Muscle of back (tissue), 13 donors: ENCODE data around the gene CCNY. TPM values are rescaled to one million over a fixed set of nuclear protein-coding genes. Genes with fewer than 3 reads are reported as not detected.
"Not testable (repeated sequence)": the region's sequence is repeated elsewhere in the genome, so short reads cannot be mapped to it uniquely, and the experiment has no call there.

Source experiments
- DNase-seq, 3 donors: peaks; one replicate each; pipeline versions ENCODE4 v3.0.0 to v3.0.0-alpha.2; 2013
- long read RNA-seq, 9 donors: transcript quantifications; one replicate each; lab custom pipeline, GENCODE V29; 2026
- polyA plus RNA-seq, 10 donors: library from polyadenylated mRNA; unstranded; fragments of 120-200 nt; gene quantifications; one replicate each; pipeline ENCODE4 v1.2.1, GENCODE V29; 2013; ENCODE audit not compliant: insufficient read length in 10 of 10

Gene CCNY
- 100 to 1,000 TPM in 3 of 10 donors, 10 to 100 TPM in 7; 79.1 to 108 (median 95.8) TPM for polyA plus RNA-seq
- long read RNA-seq, donor 1, transcript CCNY-203 (10 exons, 3,960 nt) = major isoform, 16 of 16 reads
- long read RNA-seq, donor 1, partial matches to known transcripts = 0 of 16 reads
- long read RNA-seq, donor 1, other reads (novel, unspliced or antisense) = 0 of 16 reads
- long read RNA-seq, donor 2, transcript CCNY-203 (10 exons, 3,960 nt) = major isoform, 12 of 12 reads
- long read RNA-seq, donor 2, partial matches to known transcripts = 0 of 12 reads
- long read RNA-seq, donor 2, other reads (novel, unspliced or antisense) = 0 of 12 reads
- long read RNA-seq, donor 3 = 0 reads
- long read RNA-seq, donor 4, partial matches to known transcripts = 0 of 3 reads
- long read RNA-seq, donor 4, other reads (novel, unspliced or antisense) = 0 of 3 reads
- long read RNA-seq, donor 5, transcript CCNY-203 (10 exons, 3,960 nt) = major isoform, 34 of 39 reads
- long read RNA-seq, donor 5, partial matches to known transcripts = 5 of 39 reads
- long read RNA-seq, donor 5, other reads (novel, unspliced or antisense) = 0 of 39 reads
- long read RNA-seq, donor 6, transcript CCNY-203 (10 exons, 3,960 nt) = major isoform, 12 of 12 reads
- long read RNA-seq, donor 6, partial matches to known transcripts = 0 of 12 reads
- long read RNA-seq, donor 6, other reads (novel, unspliced or antisense) = 0 of 12 reads
- long read RNA-seq, donor 7, transcript CCNY-203 (10 exons, 3,960 nt) = major isoform, 16 of 28 reads
- long read RNA-seq, donor 7, partial matches to known transcripts = 12 of 28 reads
- long read RNA-seq, donor 7, other reads (novel, unspliced or antisense) = 0 of 28 reads
- long read RNA-seq, donor 8, transcript CCNY-203 (10 exons, 3,960 nt) = major isoform, 11 of 38 reads
- long read RNA-seq, donor 8, partial matches to known transcripts = 27 of 38 reads
- long read RNA-seq, donor 8, other reads (novel, unspliced or antisense) = 0 of 38 reads
- long read RNA-seq, donor 9, transcript CCNY-203 (10 exons, 3,960 nt) = major isoform, 6 of 6 reads
- long read RNA-seq, donor 9, partial matches to known transcripts = 0 of 6 reads
- long read RNA-seq, donor 9, other reads (novel, unspliced or antisense) = 0 of 6 reads

DNA sequence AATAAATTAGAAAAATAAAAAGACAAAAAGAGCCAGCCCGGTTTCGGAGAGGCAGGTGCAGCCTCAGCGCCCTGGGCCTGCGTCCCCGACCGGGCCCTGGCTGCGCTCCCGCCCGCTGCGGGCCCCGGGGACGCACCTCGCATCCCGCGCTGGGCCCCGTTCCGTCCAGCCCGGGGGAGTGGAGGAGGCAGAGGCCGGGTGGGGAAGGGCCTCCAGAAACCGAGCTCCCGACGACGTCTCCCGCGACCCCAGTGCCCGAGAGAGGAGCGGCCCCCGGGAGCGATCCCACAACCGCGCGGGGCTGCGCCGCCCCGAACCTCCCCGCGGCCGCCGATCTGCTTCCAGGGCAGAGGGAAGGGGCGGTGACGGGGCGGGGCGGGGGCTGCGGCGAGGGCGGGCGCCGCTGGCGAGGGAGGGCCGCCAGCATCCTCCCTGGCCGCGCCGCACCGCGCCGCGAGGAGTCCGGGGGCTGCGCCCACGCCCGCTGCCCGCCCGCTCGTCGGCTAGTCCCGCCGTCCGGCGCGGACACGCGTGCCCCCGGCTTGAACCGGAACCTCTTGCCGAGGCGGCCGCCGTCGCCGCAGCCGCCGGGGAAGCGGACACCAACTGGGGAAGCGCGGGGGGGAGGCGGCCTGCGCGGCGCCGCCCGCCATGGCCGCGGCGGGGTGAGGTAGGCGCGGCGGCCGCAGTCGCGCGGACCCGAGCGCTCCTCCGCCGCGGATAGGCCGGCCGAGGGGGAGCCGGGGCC is at the start of gene CCNY:
Gene CCNY, plus strand, starts transcription at position 426 of the 748 bp plus-strand sequence. CDS start 545 bp downstream, outside the sequence.
- DNase-seq = peak; percentile 74 to 91 (median 79)

DNA sequence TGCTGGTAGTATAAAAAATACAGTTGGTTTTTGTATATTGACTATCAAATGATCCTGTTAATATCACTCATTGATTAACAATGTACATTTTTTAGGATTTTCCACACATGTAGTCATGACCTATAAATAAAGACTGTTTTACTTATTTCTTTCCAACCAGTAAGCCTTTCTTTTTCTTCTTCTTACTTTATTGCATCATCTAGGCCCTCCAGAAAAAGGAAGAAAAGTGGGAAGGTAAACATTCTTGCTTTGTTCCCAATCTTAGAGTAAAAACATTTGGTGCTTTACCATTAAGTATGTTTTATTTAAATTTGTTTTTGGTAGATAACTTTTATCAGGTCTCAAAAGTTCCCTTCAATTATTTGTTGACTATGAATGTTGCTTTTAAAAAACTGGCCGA is 47.1 kb upstream of the CCNY start:
- no peak for DNase-seq

DNA sequence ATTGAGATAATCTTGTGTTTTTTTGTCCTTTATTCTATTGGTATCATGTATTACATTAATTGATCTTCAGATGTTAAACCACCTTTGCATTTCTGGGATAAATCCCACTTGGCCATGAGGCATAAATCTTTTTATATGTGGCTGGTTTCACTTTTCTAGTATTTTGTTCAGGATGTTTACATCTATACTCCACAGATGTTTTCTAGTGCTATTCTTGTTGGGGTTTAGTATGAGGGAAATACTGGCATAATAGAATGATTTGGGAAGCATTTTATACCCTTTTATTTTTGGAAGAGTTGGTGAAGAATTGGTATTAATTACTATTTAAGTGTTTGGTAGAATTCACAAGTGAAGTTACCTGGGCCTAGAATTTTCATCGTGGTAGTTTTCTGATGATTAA is 41.8 kb upstream of the CCNY start:
- DNase-seq = no peak

DNA sequence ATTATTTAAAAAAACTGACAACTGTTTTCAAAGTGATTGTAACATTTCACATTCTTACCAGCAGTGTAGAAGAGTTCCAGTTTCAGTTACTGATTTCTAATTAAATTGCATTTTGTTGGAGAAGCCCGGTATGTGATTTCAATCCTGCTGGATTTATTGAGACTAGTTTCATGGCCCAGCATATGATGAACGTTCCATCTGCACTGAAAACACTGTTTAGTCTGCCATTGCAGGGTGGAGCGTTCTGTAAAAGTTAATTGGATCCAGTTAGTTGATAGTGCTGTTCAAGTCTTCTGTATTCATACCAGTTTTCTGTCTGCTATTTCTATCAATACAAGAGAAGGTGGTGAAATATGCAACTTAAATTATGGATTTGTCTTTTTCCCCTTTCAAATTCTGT is 37.3 kb upstream of the CCNY start:
- peak in 1 of 3 donors; percentile 23 for DNase-seq

DNA sequence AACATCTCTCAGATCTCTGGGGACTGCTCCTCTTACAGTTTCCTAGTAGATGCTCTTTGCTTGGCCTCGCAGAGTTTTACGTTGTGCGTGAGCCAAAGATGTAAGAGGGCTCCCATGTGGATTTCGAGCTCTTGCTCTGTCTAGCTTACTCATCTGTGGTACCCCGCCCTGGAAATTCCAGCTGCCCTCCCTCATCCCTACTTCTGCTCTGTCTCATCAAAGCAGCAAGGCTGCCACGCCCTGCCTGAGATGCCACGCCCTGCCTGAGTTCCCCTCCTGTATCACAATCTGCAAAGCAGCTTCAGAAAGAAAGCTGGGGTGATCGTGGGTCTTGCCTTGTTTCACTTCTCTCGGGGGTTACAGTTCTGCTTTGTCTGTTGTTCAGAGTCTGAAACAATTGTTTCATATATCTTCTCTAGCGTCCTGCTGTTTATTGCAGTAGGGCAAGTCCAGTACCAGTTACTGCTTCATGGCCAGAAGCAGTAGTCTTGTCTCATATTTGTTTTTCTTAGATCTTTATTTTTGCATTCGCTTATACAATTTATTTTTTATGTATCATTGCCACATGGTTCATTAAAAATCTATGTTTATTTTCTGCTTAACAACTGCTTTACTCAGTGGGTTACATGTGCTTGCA is 36.1 kb upstream of the CCNY start:
- DNase-seq = peak; percentile 20 to 70 (median 50)

DNA sequence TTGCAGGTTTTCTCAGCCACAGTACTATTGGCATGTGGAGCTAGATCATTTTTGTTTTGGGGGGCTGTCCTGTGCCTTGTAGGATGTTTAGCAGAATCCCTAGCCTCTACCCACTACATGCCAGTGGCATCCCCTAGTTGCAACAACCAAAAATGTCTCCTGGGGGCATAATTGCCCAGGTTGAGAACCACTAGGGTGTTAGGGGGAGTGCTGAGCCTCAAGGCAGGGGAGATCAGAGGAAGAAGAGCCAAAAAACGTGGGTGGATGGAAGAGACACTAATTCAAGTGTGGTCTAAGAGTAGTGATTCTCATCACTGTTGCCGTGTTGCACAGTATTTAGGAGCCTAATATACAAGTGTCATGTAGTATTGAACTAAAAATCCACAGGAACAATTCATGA is 31.7 kb upstream of the CCNY start:
- no peak for DNase-seq

DNA sequence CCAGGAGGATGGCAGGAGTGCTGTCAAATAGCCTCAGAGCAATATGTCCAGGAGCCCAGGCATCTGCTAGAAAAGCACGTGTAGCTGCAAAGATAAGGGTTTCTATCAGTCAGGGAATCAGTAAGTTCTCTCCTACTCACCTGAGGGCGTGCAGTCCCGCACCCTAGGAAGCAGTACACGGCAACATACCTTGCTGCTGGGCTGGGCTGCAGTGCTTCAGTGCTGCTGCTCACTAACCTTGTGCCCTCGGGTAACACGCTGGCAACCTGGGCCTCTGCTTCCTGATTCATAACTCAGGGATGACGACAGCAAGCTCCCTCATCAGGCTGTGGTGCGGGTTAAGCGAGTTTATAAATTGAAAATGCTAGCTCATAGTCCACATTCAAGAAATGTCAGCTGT is 29.5 kb upstream of the CCNY start:
- no peak for DNase-seq

DNA sequence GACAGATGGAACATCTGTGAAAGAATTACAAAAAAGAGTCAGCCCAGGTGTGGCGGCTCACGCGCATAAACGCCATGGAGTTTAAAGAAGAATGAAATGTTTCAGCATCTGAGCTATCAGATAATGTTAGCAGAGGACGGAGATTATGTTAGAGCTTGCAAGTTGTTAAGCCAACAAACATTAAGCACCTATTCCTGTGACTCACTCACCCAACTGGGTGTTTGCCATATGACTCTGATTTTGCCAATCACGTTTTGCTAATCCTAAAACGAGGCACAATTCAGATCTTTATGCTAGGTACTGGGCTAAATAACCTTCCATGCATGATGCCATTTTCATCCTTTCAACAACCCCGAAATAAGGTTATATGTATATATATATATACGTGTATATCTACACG is 29.0 kb upstream of the CCNY start:
- no peak for DNase-seq

DNA sequence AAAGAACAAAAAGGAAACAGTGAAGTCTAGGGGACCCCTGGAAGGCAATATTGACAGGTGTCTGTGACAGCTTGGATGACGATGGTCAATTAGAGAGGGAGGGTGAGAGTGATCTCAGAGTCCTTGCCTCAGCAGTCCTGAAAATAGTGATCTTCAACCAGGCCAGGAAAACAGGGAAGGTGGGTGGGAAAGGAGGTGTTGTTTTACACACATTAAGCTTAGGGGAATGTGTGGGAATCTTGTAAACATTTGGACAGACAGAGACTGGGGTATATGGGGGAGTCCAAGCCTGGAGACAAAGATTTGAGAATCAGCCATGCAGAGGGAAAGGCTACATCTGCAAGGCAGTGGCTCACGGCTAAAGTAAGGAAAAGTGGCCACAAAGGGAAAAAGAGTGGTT is 27.5 kb upstream of the CCNY start:
- DNase-seq = no peak

DNA sequence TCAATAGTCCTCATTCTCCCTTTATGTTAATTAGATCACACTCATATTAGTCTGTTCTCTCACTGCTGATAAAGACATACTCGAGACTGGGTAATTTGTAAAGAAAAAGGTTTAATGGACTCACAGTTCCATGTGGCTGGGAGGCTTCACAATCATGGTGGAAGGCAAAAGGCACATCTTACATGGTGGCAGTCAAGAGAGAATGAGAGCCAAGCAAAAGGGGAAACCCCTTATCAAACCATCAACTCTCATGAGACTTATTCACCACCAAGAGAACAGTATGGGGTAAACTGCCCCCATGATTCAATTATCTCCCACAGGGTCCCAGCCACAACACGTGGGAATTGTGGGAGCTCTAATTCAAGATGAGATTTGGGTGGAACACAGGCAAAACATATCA is 22.2 kb upstream of the CCNY start:
- not testable (repeated sequence) for DNase-seq

DNA sequence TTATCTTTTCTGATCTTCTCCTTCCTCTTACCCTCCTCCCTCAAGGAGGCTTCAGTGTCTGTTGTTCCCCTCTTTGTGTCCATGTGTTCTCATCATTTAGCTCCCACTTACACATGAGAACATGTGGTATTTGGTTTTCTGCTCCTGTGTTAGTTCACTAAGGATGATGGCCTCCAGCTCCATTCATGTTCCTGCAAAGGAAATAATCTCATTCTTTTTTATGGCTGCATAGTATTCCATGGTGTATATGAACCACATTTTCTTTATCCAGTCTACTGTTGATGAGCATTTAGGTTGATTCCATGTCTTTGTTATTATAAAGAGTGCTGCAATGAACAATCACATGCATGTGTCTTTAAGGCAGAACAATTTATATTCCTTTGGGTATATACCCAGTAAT is 21.1 kb upstream of the CCNY start:
- not testable (repeated sequence) for DNase-seq

DNA sequence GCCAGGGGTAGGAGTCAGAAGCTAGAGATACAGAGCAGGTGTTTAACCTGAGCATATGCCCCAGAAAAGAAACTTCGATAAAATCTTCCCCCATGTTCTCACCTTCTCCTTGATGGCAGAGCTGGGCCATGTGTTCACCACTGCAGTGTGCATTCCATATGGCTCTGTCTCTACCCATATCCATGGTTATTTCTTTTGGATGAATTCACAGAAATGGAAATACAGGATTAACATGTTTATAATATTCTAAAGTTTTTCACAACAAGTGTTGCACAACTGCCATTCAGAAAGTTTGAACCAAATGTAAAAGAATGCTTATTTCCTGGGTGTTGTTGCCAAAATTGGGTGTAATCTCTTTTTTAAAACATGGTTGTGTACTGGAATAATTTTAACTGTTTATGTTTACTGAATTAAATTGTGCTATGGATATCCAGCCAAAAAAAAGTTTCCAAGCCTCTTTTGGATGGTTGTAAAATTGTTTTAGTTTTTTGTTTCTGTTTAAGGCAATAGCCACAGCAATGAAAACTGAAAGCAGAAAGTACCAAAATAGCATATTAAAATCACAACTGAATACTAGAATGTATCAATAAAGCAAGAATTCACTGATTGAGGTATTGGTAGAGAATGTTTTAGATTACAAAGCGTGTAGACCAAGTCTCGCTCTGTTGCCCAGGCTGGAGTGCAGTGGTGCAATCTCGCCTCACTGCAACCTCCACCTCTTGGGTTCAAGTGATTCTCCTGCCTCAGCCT is 19.9 kb upstream of the CCNY start:
- DNase-seq = no peak

DNA sequence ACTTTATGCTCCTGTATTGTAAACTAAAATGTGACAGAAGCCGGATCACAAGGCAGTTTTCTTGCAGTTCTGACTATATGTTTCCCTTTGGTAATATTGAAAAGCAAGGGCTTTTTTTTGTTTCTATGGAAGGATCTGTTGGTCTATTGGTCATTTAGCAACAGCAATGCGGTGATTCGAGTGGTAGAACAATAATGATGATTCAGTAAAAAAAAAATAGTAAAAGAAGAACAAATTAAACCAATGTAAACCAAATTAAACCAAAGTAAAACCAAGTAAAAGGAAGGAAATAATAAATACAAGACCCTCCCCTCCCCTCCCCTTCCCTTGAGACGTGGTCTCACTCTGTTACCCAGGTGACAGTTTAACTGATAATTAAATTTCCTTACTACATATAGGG is 17.8 kb upstream of the CCNY start:
- DNase-seq = no peak

DNA sequence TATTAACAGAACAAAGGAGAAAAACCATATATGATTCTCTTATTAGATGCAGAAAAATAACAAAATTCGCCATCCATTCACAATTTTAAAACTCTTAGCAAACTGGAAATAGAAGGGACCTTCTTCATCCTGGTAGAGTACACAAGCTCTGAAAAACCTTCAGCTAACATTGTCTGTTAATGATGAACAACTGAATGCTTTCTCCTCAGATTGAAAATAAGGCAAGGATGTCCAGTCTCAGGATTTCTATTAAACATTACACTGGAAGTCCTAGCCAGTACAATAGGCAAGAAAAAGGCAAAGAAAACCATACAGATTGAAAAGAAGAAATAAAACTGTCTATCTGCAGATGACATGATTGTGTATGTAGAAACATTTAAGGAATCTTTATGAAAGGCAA is 16.0 kb upstream of the CCNY start:
- DNase-seq = no peak

DNA sequence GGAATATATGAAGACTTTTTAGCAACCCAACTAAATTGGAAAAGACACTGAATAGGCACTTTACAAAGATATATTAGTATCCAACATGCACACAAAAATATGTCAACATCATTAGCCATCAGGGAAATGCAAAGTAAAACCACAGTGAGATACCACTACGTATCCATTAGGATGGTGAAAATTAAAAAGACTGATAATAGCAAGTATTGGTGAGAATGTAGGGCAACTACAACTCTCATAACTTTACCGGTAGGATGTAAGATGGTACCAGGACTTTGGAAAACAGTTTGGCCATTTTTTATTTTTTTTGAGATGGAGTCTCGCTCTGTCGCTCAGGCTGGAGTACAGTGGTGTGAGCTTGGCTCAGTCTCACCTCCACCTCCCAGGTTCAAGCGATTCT is 13.7 kb upstream of the CCNY start:
- no peak for DNase-seq

DNA sequence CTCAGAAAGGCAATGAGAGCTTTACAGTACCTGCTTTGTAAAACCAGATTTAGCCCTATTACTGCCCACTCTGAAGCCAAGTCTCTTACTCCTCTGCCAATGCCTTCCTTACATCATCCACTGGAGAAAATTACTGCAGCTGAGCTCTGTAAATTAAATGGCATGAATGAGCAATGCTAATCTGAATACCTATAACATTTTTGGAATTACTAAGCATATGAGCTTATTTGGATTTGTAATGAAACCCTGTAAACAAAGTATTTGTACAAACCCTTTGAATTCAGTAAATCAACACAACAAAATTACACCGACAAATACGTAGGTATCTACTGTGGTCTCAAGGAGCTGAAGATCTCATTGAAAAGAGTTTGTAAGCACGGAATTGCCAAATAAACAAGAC is 12.1 kb upstream of the CCNY start:
- no peak for DNase-seq

DNA sequence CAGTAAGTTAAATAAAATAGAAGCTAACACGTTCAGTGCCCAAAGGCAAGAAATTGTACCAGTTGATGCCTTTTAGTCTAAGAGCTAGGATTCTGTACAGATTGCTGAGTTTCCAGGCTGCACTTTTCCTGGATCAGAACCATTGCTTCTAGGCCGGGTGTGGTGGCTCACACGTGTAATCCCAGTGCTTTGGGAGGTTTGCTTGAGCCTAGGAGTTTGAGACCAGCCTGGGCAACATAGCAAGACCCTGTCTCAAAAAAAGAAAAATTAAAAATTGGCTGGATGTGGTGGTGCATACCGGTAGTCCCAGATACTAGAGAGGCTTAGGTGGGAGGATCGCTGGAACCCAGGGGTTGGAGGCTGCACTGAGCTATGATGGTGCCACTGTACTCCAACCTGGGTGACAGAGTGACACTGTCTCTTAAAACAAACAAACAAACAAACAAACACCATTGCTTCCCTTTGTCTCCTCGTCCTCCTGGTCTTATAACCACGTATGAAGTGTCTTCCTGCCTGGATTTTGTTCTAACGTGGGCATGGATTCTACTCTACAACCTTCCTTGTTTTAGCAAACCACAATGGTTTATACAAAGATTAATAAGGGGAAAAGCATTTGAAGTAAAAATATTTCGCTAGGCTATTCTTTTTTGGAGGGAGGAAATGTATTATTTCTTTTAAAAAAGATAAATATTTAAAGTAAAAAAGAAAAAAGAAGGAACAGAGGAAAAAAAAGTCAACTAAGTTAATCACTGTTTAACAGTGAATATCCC is 9.7 kb upstream of the CCNY start:
- no peak for DNase-seq

DNA sequence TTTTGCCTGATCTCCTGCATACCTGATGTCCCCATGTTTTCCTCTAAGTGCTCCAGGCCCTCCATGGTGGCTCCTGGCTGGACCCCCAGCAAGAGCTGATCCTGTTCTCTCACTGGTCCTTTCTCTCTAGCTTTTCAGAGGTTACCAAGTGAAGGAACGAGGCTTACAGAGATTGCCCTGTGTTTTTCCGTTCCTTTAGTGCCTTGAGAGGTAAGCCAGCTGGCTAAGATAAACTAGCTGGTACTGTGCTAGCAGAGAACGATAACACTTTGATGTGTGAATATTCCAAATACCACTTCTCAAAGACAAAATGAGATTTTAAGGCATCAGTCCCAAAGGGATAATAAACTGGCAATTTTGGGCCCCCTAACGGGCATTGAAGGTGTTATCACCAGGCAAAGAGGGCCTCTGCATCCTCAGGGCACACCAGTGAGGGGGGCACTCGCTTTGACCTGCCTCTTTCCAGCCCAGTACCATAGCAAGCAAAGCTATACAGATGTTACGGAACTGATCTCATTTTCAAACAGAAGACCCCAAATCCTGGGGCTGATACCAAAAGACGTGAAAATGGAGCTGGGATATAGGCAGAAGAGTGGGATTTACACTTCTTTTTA is 8.4 kb upstream of the CCNY start:
- no peak for DNase-seq

DNA sequence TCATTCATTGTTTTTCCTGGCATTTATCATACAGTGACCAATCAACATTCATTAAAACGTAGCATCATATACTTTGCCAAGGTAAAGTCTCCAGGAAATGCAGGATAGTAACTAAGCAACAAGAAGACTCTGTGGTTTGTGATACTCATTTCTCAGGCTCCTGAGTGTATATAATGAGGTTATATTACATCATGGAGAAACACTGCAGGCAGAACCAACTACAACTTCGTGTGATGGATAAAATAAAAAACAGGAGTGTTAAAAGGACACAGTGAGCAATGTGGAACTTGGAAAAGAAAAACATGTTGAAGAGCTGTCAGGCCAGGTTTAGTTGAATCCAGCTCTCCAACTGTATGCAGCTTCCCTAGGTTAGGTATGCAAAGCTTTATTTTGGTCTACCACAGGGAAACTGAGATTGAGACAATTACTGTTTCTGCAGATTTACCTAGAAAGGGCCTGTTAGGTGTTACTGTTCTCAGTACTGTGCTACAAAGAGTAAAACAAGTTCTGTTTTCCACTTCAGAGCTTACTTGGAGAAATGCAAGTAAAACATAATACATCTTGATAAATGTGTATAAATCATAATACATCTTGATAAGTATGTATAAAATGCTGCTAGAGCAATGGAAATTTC is 7.8 kb upstream of the CCNY start:
- peak in 1 of 3 donors; percentile 41 for DNase-seq
